Stimulated activated CD4-positive, alpha-beta T cell treated with anti-CD3 and anti-CD28 coated beads, Interleukin-15, amount 100 ng/mL, for 48 hours (primary cell): ENCODE results near the gene ALOXE3.

Source experiments
- DNase-seq, 2 donors: peaks; one replicate each; pipeline ENCODE4 v3.0.0-alpha.2; 2020; ENCODE audit warnings: low read depth in 2 of 2

The ALOXE3 gene

DNA sequence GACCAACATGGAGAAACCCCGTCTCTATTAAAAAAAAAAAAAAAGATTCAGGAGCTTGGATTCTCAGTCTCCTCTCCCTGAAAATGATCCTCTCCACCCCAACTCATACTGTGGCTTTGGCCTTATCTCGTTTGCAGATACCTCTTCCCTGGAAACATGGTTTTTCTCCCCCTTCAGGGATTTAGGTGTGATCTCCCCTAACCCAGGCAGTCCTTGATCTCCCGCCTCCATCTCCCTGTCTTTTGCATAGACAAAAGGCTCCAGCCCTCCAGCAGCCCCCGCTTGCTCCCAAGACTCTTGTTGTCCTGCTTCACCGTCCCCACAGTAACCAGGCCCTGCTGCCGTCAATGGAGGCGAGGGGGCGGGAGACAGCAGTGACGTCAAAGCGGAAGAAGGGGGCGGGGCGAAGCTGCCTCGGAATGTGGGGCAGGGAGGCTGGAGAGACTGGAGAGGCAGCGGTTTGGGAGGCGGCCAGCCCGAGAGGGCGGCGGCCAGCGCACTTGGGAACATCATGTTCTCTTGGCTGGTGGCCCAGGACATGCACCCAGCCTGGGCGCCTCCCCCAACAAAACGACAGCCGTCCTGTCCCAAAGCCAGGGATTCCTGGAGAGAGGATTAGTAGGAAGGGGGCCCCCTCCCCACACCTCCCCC is 35.8 kb upstream of the ALOXE3 start:
- DNase-seq = peak; percentile 74 to 81

DNA sequence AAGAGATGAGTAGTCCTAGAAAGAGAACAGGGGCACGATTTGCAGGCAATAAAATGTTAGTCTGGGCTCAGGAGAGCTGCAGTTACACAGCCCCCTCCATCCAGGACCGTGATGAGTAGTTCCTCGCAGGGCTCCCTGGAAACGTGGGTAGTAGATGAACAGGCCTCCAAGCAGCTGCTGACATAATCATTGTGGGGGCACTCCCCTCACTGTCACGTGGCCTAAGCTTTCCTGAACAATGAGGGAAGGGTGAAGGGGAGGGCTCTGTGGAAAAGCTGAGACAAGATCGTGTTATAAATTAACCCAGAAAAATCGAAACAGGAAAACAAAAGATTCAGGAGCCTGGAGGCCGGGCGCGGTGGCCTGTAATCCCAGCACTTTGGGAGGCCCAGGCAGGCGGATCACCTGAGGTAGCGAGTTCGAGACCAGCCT is 35.2 kb upstream of the ALOXE3 start:
- no peak for DNase-seq

DNA sequence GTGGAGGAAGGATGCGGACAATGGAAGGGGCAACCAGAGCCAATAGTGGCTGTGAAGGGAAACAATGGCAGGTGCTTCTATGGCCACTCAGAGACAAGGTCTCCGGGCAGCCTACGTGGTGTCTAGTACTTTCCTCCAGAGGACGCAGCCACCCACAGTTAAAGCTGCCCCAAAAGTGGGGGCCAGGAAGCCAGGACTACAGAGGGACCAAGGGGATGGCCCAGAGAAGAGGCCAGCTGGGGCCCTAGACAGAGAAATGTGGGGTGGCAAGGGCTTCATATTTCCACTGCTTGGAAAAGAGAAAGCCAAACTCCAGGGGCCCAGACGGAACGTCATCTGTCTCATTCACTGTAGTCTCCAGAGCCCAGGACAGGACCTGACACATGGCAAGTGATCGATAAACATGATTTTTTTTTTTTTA is 34.7 kb upstream of the ALOXE3 start:
- DNase-seq = no peak

DNA sequence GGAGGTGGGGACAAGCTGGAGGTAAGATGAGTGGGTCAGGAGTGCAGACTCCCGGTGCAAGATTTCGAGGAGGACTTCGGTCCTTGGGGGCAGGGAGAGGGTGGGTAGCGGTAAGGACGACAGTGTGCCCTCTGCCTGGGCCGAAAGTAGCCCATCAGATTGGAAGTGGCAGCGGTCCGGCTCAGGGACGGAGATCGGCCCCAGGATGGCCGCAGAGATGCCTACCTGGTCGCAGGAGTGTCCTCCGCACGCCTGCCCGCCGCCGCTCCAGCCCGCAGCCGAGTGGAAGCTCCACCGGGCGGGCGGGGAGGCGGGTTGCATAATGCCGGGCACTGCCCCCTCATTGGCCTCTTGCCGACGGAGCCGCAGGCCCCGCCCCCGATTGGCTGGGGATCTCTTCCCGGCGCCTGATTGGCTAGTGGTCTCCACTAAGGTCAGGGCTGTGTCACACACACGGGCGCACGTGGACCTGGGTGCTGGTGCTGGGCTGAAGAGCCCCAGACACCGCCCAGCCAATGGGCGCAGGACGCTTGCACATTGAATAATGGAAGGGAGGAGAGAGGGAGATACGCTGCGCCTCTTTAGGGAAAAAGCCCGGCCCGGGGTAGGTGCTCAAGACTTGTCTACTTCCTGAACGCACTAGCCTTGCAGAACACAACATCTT is 33.9 kb upstream of the ALOXE3 start, which contains the start of gene PER1:
PER1 (minus strand) TSS at position 293 of the 664 bp plus-strand sequence. CDS start 1,698 bp downstream, outside the sequence.
- DNase-seq = peak; percentile 85 to 89

DNA sequence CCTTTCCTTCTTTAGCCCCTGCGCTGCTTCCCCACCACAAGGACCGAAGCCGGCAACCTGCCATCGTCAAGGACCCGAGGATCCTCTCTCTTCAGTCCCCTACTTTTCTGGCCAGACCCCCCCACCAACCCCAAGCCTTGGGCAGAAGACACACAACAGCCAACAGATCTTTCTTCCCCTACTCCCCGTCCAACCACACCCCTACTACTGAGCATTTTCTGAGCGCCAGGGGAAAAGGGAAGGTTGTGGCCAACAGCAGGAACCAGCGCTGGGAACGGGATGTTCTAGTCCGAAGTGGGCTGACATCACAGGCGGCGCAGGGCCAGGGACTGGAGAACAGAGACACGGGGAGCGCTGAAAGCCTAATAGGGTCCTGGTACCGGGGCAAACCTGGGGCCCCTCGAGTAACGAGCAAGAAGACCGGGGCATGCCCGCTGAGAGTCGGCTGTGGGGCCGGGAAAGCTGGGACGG is 33.4 kb upstream of the ALOXE3 start:
- no peak for DNase-seq

DNA sequence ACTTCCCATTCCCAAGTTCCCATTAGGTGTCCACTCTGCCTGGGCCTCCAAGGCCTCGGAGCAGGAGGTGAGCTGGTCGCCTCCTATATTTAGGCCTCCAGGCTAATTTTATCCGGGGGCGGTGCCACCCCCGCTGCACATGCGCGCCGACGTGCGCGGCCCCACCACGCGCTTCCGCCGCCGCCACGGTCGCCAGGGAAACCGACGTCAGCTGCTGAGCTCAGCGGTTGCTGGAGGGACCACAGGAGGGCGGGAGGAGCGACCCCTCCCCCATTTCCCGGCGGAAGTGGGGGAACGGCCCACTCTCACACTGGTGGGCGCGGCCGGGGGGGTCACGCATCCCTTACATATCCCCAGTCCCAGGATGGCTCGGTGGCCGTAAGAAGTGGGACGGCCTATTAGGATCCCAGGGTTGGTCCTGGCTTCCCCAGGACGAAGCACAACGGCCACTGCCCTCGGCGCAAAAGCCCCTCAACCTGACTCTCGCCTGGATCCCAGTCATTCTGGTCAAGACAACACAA is 32.9 kb upstream of the ALOXE3 start:
- DNase-seq = peak; percentile 62 to 84

DNA sequence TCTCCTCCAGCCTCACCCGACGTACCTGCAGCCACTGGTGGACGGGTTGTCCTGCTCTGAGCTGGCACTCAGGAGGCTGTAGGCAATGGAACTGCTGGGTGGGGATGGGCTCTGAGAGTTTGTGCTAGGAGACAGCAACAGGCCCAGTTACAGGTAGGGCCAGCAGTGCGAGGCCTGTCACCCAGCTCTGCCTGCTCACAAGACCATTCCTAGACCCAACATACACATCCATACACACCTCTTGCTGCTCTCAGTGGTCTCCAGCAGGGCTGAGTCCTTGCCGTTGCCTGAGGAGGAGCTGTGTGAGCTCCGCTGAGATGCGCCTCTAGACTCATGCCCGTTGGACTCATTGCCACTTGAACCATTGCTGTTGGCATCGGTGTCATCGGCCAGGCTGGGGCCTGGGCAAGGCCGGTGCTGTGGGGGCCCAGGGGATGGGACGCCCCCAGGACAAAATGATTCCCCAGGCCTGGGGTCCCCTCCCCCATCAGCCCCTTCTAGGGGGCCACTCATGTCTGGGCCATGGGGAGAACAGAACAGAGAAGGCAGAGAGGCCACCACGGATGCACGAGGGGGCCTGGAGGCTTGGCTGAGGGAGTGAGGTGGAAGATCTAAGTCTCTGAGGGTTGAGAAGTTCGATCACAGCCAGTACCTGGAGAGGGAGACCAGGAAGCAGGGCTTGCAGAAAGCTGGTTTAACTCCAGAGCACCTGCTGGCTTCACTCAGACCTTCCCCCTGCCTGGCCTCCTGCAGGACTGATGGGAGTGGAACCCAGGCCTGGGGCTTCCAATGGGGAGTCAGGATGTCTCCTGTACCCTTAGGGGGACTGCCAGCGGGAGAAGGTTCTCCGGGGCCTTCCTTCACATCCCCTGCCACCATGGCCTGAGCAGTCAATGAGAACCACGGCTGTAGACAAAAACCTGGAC is 32.1 kb upstream of the ALOXE3 start:
- no peak for DNase-seq

DNA sequence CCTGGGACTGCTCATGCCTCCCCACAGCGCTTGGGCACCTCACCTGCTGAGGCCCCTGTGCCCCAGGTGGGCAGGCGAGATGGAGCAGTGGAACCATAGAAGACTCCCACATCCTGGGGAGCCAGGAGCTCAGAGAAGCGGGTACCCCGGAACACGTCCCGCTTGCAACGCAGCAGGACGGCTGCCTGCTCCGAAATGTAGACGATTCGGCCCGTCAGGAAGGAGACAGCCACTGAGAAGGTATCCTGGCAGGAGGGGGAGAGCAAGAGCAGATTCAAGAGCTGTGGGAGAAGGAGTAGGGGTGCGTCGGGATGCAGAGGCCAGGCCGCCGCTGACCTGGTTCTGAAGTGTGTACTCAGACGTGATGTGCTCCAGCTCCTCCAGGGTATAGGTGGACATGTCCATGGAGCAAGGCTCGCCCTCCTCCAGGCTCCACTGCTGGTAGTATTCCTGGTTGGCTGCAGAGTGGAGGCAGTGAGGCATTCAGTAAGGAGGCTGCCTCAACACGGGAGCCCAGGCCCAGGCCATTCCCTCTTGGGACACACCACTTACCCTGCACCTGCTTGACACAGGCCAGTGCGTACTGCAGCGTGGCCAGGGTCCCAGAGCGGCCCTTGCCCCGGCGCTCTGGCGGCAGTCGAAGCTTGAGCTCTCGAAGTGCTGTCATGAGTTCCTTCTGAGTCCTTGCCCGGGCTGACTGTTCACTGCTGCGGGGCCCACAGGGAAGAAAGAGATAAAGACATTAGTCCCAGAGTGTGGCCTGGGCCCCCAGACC is 31.3 kb upstream of the ALOXE3 start:
- no peak for DNase-seq

DNA sequence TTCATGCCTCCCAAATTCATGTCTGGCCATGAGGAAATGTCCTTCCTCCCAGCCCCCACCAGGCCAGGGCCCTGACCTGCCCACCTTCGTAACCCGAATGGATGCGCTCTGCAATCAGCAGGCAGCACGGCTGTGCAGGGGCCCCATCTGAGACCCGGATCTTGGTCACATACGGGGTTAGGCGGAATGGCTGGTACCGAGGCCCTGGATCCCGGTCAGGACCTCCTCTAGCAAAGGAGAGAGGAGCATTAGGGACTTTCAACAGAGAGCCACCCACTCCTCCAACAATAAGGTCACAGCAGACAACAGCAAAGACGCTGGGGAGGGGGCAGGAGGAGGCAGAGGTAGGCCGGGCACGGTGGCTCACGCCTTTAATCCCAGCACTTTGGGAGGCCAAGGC is 30.2 kb upstream of the ALOXE3 start:
- DNase-seq = no peak

DNA sequence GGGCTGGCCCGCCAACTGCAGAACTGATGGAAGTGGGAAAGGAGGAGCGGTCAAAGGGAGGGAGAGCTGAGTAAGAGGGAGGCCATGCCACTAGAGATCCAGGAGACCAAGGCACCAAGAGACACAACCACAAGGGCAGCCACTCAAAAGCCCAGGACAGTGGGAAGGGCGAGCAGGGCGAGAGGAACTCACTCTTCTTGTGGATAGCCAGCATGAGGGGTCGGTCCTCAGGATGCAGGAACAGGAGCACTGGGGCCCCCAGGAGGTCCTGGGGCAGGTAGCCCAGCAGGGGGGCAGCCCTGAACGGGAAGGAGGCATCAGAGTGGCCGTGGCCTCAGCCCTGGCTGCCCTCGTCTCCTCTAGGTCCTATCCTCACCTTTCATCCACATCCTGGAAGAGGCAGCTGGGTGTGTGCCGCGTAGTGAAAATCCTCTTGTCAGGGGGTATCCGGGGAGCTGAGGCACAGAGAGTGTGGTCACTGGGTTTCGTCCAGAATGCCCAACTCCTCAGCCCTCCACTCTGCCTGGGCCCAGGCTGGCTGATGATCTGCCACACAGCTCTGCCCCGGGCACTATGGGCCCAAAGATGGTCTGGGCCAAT is 29.6 kb upstream of the ALOXE3 start:
- no peak for DNase-seq

DNA sequence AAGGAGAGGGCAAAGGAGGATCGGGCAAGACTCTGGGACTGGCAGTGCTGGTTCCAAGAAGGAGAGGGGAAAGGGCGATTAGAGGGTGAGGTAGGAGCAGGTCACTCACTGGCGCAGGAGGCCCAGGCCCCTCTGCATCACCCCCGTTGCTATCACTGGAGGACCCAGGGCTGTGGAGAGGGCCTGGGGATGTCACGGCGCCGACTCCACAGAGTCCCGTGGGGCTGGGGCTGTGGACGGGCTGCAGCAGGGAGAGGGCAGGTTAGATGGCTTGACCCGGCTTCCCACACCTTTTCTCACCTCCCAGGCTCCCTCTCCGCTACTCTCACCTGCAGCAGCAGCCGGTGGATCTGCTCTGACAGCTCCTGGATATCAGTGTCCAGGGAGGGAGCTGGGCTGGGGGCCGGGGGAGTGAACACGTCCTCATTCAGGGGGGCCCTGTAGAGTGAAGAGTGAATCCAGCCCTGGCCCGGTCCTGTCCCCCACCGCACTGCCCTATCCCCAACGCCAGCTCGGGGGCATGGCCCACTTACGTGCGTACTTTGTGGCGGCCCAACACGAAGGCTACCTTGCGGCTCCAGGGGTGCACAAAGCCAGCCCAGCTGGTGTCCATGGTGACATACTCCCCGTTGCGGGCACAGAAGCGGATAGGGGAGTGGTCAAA is 29.0 kb upstream of the ALOXE3 start:
- no peak for DNase-seq

DNA sequence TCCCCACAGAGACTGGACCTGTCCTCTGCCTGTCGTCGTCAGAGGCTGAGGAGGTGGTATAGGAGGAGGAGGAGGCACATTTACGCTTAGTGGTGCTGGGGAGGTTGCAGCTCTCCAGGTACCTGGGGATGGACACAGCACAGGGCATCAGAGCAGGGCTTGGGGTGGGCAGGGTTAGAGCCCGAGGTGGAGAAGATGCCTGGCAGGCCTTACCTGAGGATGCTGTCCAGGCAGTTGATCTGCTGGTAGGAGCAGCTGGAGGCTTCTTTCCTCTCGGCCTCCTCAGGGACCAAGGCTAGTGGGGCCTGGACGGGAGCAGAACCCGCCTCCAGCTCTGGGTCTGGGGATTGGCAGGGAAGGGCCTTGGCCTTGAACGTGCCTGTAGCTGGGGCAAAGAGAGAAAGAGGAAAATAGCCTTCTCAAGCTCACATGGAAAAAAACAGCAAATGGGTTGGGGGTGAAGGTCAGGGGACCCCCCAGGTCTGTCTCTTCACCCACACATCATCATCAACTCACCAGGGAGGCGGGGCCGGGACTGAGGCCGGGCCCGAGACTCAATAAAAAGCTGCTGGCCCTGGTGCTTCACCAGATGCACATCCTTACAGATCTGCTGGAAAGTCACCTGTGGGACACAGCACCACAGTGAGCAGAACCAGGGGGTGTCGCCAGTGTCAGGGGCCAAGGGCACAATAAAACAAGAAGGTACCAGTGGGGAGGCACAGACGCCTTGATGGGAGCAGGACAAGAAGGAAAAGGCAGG is 28.2 kb upstream of the ALOXE3 start:
- DNase-seq = no peak

DNA sequence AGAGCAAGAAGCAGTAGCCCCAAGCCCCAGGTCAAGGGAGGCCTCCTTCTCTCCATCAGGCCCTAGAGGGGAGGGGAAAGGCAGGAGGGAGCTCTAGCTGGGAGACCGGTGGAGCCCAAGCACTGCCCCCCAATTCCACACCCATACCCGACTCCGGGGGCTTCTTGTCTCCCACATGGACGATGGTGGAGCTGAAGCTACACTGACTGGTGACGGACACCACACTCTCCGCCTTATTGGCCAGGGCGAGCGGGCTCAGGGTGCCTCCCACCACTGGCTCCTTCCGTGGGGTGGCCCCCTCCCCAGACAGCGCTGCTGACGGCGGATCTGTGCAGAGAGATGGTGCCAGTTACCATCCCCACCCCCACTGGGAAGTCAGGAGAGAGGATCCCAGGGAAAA is 27.5 kb upstream of the ALOXE3 start:
- no peak for DNase-seq

DNA sequence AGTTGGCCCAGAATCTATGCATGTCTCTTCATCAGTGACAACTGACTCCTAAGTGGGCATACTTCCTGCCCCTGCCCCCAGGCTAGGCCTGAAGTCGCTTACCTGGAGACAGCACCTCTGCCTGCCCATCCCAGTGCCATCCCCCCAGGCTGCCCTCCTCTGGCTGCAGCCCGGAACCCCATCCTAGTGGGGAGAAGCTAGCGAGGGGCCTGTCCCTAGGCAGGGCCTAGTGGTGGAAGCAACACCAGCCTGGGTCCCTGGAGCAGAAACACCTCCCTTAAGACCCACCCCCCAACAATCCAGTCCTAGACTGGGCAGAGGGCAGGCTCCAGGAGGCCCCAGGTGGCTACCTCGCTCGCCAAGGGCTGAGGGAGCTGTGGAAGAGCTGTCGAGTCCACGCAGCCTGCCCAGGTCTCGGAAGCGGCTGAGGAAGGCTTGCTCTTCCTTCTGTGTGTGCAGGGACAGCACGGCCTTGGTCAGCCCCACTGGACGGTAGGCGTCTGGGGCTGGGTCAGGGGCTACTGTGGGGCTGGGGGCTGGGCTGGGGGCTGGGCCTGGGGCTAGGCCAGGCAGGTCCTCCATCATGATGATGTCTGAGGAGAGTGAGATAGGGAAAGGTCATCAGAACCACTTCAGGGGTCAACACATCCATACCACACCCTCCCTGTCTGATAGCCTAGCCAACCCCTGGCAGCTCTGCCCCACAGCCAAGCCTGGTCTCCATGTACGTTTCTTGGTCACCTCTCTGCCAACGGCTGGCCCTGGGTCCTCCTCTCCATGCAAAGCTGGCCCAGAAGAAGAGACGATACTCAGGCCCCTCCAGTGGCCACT is 26.3 kb upstream of the ALOXE3 start:
- no peak for DNase-seq

DNA sequence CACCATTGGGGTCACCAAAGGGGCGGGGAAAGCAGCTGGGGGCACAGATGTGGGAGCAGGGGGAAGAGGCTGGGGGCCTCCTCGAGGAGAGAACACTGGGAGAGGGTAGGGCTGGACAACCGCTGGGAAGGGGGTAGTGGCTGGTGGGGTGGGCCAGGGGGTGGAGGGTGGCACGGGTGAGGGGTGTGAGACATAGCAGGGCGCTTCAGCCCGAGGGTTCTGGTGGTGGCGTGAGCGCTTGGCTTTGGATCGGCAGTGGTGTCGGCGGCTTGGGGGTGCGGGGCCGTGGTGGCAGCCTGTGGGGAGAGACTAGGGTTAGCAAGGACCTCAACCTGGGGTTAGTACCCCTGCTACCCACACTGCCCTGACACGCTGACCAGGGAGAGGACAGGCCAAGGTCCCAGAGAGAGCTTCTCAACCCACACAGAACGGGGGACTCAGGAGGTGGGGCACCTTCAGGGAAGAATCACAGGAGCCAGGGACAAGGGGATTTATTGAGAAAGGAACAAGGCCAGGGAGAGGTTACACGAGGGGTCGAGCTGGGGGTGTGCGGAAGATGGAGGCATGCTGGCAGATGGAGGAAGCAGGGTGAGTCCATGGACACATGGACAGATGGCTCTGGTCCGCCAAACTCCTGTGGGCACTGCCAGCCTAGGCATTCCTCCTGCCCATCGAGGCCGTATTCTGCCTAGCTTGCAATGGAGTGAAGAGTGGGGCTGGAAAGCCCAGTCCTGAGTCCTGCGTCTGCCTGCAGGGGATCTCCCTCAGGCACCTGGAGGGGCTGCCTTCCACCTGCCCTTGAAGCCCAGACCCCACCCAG is 25.5 kb upstream of the ALOXE3 start:
- DNase-seq = no peak

DNA sequence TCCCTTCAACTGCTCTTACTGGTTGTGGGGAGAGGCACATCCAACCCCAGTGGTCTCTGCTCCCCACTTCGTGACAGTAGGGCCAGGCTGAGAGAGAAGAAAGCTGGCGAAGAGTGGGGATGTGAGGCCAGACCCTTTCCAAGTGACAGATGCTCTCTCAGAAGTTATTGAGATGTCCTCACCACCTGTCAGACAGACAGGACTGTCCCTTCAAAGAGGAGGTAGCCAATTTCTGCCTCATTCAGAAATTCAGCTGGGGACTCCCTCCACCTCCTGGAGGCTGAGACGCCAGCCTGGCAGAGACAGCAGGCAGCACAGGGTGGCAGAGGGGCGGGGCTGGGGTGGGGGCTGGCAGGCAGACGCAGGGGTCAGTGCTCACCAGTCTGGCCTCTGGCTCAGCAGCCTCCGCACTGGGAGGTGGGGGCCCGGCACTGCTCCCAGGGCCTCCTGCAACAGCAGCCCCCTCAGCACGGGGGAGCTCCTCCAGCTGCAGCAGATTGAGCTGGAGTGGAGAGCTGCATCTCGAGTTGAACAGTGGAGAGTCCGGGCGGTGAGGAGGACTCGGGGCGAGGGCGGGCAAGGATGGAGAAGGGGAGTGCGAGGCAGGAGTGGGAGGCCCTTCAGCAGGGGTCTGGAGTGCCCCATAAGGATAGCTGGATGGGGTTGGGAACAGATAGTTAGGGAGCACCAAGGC is 24.7 kb upstream of the ALOXE3 start:
- DNase-seq = no peak
